DMS79 (cell line): Measurements from ENCODE around the gene PHF21A.
A peak's percentile ranks its signal among the peaks of the same experiment; 100 is the strongest.
"Not testable (repeated sequence)": the region's sequence is repeated elsewhere in the genome, so short reads cannot be mapped to it uniquely, and the experiment has no call there.

Source experiments
- DNase-seq: peaks from one replicate; lab custom pipeline; 2025; lab: John Stamatoyannopoulos, UW

Gene PHF21A

GRCh38 chr11:45920531-45921477 lies 200.4 kb downstream of the PHF21A start:
- no peak for DNase-seq

GRCh38 chr11:45919806-45920530 lies 201.3 kb downstream of the PHF21A start:
- no peak for DNase-seq

DNA sequence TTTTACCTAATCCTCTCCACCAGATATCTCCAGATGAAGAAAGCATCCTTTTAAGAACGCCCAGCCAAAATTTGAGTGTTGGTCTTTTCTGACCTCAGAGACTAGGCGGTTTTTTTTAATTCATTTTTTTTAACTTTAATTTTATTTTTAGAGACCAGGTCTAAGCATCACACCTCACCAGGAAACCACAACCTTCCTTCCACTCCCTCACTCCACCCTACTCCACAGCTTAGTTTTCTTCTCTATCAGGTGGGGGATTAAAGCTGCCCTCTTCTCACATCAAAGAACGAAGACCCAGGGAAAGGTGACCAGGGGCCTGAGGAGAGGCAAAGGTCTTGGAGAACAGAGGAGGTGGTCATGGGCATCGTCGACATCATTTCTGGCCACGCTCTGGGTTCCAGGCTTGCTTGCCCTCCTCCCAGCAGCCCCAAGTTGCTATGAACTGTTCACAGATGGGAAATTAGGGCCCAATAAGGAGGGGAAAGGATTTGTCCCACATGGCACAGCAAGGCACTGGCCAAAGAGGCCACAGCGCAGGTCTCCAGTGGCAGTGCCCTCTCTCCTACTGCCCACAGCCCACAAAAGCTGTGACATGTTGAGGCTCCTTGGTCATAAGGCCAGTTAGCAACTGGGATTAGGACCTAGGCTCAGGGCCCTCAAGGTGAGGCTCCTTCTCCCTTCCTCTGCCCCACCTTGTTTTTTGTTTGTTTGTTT lies 202.1 kb downstream of the PHF21A start:
- no peak for DNase-seq

- DNase-seq = peak; percentile 48
Measured at GRCh38 chr11:45918331-45918941, 202.8 kb downstream of the PHF21A start.

GRCh38 chr11:45917623-45918330 lies 203.5 kb downstream of the PHF21A start, which contains the start of gene PEX16:
TSS of gene PEX16 (minus strand) at chr11:45917877. CDS start at chr11:45917811, 66 bp downstream.
- DNase-seq = peak; percentile 99

GRCh38 chr11:45917286-45917622 lies 204.0 kb downstream of the PHF21A start:
- no peak for DNase-seq

DNA sequence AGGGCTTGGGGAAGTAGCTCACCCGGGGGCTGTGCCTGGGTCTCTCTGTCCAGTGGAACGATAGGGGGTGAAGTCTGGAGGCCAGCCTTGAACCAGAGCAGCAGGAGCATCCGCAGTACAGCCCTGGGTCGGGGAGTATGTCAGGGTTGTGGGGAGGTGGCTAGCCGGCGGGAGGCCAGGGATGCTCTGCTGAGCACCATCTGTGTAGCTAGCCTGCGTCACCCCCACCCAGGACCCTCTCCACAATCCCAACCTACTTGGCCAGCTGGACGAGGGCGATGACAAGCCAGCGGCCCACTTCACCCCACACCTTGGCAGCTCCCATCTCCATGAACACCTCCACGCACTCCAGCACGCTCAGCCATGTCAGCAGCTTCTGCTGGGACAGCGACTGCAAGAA lies 205.8 kb downstream of the PHF21A start:
- DNase-seq = no peak

- no peak for DNase-seq
Measured at GRCh38 chr11:45913942-45914635, 207.2 kb downstream of the PHF21A start.

GRCh38 chr11:45913514-45913913 lies 207.7 kb downstream of the PHF21A start:
- no peak for DNase-seq

DNA sequence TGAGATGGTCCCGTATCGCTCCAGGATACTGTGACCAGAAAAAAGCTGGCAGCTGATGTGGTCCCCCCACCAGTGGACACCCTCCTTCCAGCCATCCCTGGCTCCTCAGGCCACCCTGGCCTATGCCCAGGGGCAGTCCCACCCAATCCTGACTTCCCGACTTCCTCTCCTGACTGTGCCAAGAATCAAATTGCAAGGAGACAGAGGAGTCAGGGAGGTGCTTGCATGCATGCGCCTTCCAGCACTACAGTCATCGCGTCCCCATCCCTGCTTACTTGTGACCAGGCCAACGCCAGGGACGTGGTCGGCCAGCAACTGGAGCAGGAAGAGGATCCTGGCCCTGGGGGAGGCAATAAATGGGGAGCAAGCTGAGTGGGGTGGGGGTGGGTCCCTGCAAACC lies 210.6 kb downstream of the PHF21A start:
- no peak for DNase-seq

DNA sequence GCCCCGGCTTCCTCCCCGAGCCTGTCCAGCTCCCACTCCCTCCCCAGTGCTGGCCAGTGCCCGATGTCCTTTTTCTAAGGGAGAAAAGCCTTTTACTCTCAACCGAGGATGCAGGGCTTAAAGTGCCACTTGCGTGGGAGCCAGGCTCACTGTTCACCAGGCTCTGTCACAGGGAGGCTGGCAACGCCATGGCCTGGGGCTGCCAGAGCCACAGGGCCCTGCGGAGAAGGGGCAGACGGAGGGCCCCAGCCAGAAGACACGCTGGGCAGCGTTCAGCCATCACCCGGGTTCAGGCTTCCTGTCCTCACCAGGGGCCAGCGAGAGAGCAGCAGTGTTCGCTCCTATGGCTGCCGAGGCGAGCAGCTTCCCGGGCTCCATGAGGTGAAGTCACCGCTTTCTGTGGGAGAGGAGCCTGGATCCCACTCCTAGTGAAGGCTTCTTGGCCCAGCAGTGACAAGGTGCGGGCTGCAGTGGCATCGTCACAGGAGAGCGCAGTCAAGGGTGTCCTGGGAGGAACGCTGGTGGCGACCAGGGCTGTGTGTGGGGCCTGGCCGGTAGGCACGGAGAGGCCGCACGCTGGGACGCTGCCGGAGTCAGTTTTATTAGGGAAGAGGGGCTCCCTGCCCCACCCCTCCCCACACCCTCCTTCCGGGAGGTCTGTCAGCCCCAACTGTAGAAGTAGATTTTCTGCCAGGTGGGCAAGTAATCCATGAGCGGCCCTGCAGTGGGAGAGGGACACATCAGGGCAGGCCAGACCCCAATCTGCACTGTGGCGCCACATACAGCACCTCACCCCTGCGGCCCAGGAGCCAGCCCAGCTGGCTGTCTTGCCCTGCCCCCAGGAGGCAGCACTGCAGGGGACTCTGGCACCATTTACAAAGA lies 211.4 kb downstream of the PHF21A start:
- DNase-seq = no peak

DNA sequence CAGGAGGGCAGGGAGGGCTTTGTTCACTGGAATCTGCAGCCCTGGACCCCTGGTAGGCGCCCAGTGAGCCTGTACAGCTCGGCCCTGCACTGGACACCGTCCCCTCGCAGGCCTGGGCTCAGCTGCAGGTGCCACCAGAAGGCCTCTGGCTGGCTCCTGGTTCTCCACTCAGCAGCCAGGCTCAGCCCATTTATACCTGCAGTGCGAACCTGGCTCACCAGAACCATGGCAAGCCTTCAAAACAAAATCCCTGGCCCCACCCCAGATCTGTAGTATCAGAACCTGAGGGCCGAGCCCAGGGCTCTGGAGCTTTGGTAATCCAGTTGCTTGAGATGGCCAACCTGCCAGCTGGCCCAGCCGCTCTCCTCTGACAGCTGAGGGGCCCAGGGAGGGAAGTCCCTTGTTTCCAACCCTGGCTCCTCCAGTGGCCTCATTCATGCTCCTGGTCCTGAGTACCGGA lies 213.3 kb downstream of the PHF21A start:
- DNase-seq = no peak

- DNase-seq = no peak
Measured at GRCh38 chr11:45906965-45907611, 214.2 kb downstream of the PHF21A start, which contains the start of gene FREY1. TSS of gene FREY1 (minus strand) at chr11:45907271. CDS start at chr11:45907245, 26 bp downstream.

DNA sequence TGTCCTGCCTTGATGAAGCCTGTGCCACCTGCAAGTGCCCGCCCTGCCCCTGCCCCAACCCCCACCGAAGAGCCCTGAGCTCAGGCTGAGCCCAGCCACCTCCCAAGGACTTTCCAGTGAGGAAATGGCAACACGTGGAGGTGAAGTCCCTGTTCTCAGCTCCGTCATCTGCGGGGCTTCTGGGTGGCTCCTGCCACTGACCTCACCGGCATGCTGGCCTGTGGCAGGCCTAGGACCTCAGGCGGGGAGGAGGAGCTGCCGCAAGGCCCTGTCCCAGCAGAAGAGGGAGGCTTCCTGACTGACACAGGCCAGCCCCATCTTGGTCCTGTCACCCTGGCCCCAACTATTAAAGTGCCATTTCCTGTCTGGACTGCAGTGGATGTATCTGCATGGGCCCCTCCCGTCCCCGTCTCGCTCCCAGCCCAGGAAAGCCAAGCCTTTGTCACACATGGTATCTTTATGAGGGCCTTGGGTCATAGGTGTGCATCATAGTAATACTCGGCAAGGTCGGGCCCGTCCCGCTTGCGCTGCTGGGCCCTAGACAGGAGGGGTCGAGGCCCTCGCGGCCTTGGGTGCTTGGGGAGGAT lies 215.1 kb downstream of the PHF21A start:
- DNase-seq = no peak

DNA sequence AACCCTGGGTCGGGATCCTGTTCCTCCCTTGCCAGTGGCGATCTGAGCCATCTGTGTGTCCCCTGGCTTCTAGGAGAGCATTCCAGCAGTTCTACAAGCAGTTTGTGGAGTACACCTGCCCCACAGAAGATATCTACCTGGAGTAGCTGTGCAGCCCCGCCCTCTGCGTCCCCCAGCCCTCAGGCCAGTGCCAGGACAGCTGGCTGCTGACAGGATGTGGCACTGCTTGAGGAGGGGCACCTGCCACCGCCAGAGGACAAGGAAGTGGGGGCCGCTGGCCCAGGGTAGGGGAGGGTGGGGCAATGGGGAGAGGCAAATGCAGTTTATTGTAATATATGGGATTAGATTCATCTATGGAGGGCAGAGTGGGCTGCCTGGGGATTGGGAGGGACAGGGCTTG lies 215.7 kb downstream of the PHF21A start:
- DNase-seq = not testable (repeated sequence)

- no peak for DNase-seq
Measured at GRCh38 chr11:45905095-45905494, 216.2 kb downstream of the PHF21A start.

GRCh38 chr11:45904309-45904915 lies 216.8 kb downstream of the PHF21A start:
- DNase-seq = no peak
